Activated naive CD4-positive, alpha-beta T cell (primary cell): ENCODE data around the gene RBM5.
"Not testable (repeated sequence)": the region's sequence is repeated elsewhere in the genome, so short reads cannot be mapped to it uniquely, and the experiment has no call there.

ENCODE experiments used
- DNase-seq, 4 experiments: peaks; one replicate each; lab custom pipeline; 2025; lab: John Stamatoyannopoulos, UW

Gene RBM5

GRCh38 chr3:50088725-50089608, at the start of gene RBM5:
Gene RBM5, plus strand, starts transcription at chr3:50088919. Its CDS starts 1,516 bp downstream, at chr3:50090435.
- DNase-seq = peak; percentile 71 to 88 (median 80)

GRCh38 chr3:50044976-50045375, 43.7 kb upstream of the RBM5 start:
- DNase-seq = no peak

GRCh38 chr3:50047426-50047825, 41.3 kb upstream of the RBM5 start:
- DNase-seq = no peak

GRCh38 chr3:50050361-50050760, 38.4 kb upstream of the RBM5 start:
- DNase-seq = no peak

GRCh38 chr3:50057756-50058155, 31.0 kb upstream of the RBM5 start:
- DNase-seq = no peak

GRCh38 chr3:50068134-50068533, 20.6 kb upstream of the RBM5 start:
- DNase-seq = no peak

GRCh38 chr3:50078091-50078490, 10.6 kb upstream of the RBM5 start:
- DNase-seq = no peak

- no peak for DNase-seq
Measured at GRCh38 chr3:50078622-50079021, 10.1 kb upstream of the RBM5 start.

- DNase-seq = not testable (repeated sequence)
Measured at GRCh38 chr3:50084951-50085350, 3.8 kb upstream of the RBM5 start.

- DNase-seq = no peak
Measured at GRCh38 chr3:50089609-50089945, 858 bp downstream of the RBM5 start.

- no peak for DNase-seq
Measured at GRCh38 chr3:50090984-50091383, 2.3 kb downstream of the RBM5 start.

- DNase-seq = no peak
Measured at GRCh38 chr3:50095352-50095998, 6.8 kb downstream of the RBM5 start.

GRCh38 chr3:50100386-50100785, 11.7 kb downstream of the RBM5 start:
- DNase-seq = no peak

- DNase-seq = no peak
Measured at GRCh38 chr3:50100956-50101845, 12.5 kb downstream of the RBM5 start.

- no peak for DNase-seq
Measured at GRCh38 chr3:50102558-50102957, 13.8 kb downstream of the RBM5 start.

- DNase-seq = no peak
Measured at GRCh38 chr3:50111757-50112156, 23.0 kb downstream of the RBM5 start.

- no peak for DNase-seq
Measured at GRCh38 chr3:50112462-50112861, 23.7 kb downstream of the RBM5 start.

GRCh38 chr3:50117120-50117519, 28.4 kb downstream of the RBM5 start:
- DNase-seq = no peak

GRCh38 chr3:50118237-50118636, 29.5 kb downstream of the RBM5 start:
- DNase-seq = no peak

- DNase-seq = no peak
Measured at GRCh38 chr3:50119786-50120185, 31.1 kb downstream of the RBM5 start.

GRCh38 chr3:50120364-50121071, 31.8 kb downstream of the RBM5 start:
- DNase-seq = no peak
